GM12891 (cell line): ENCODE data around the gene SYNDIG1.

ENCODE experiments used
- POLR2A ChIP-seq: IDR thresholded peaks from 2 replicates; pipeline ENCODE4 v1.6.1; 2011; ENCODE audit warnings: low read depth, low read length, control low read depth
- TAF1 ChIP-seq: IDR thresholded peaks from 2 replicates; pipeline ENCODE4 v1.6.1; 2011; ENCODE audit warnings: low read depth, low read length, control low read depth

GRCh38 chr20:24662752-24663365, 193.4 kb downstream of the SYNDIG1 start:
- no peak for TF ChIP-seq TAF1
- no peak for TF ChIP-seq POLR2A
